Large intestine (tissue), 3 donors: ENCODE measurements around the gene CYYR1. TPM values are rescaled to one million over a fixed set of nuclear protein-coding genes. Genes with fewer than 3 reads are reported as not detected.

Source experiments
- DNase-seq, 2 donors: peaks; one replicate each; pipeline versions ENCODE4 v3.0.0 to v3.0.0-alpha.2; 2013
- H3K27ac ChIP-seq: one replicate; pipeline ENCODE4 v1.5.1; 2013; ENCODE audit warnings: low read length
- H3K27me3 ChIP-seq: 2 replicates; pipeline ENCODE4 v1.6.1; 2013; ENCODE audit warnings: low read length; ENCODE audit not compliant: control insufficient read depth, insufficient read depth
- H3K36me3 ChIP-seq: 2 replicates; pipeline ENCODE4 v1.6.1; 2013; ENCODE audit warnings: low read length; ENCODE audit not compliant: control insufficient read depth, insufficient read depth
- H3K4me1 ChIP-seq: one replicate; pipeline ENCODE4 v1.6.1; 2013; ENCODE audit warnings: low read length; ENCODE audit not compliant: control insufficient read depth, insufficient read depth
- H3K4me3 ChIP-seq: one replicate; pipeline ENCODE4 v1.5.1; 2013; ENCODE audit warnings: low read length
- H3K9me3 ChIP-seq: one replicate; pipeline ENCODE4 v1.6.1; 2013; ENCODE audit warnings: mild to moderate bottlenecking, low read depth, low read length, moderate library complexity; ENCODE audit not compliant: control insufficient read depth
- WGBS: methylation state at CpG from one replicate; pipeline ENCODE4 v1.1.5; 2013; ENCODE audit warnings: low lambda C conversion rate; ENCODE audit not compliant: insufficient coverage; 5-methylcytosine and 5-hydroxymethylcytosine counted together
- polyA plus RNA-seq: library from polyadenylated mRNA; unstranded; fragments of 120-200 nt; gene quantifications from one replicate; pipeline ENCODE4 v1.2.1, GENCODE V29; 2013

CYYR1 gene
- polyA plus RNA-seq, 1 donor: 6.4 TPM

GRCh38 chr21:26421724-26422123 is 151.4 kb downstream of the CYYR1 start:
- no peaks in the 10 kb centered on the region for H3K36me3 ChIP-seq
- WGBS: no CpG with 5 or more reads among the region's 1 CpG
- no peaks in the 10 kb centered on the region for H3K27me3 ChIP-seq
- H3K4me1 ChIP-seq: no peaks in the 10 kb centered on the region
- no peak overlapping the region for H3K27ac ChIP-seq
- no peak overlapping the region for H3K4me3 ChIP-seq
- peaks cover 2% of the 10 kb centered on the region for H3K9me3 ChIP-seq
- no peak for DNase-seq
